Stimulated activated CD4-positive, alpha-beta T cell treated with anti-CD3 and anti-CD28 coated beads, Interleukin-15, amount 100 ng/mL, for 48 hours (primary cell): Measurements from ENCODE around the gene CEP72.
"Not testable (repeated sequence)": the region's sequence is repeated elsewhere in the genome, so short reads cannot be mapped to it uniquely, and the experiment has no call there.

ENCODE experiments used
- DNase-seq, 2 donors: peaks; one replicate each; pipeline ENCODE4 v3.0.0-alpha.2; 2020; ENCODE audit warnings: low read depth in 2 of 2

The CEP72 gene

GRCh38 chr5:617896-618295 is 5.8 kb downstream of the CEP72 start:
- no peak for DNase-seq

GRCh38 chr5:618450-618849 is 6.3 kb downstream of the CEP72 start:
- no peak for DNase-seq

GRCh38 chr5:619444-619843 is 7.3 kb downstream of the CEP72 start:
- no peak for DNase-seq

GRCh38 chr5:620152-620551 is 8.0 kb downstream of the CEP72 start:
- DNase-seq = no peak

GRCh38 chr5:620586-621180 is 8.5 kb downstream of the CEP72 start:
- DNase-seq = no peak

- no peak for DNase-seq
Observed at GRCh38 chr5:621341-621761, 9.2 kb downstream of the CEP72 start.

GRCh38 chr5:622359-622758 is 10.2 kb downstream of the CEP72 start:
- DNase-seq = no peak

GRCh38 chr5:622946-623522 is 10.9 kb downstream of the CEP72 start:
- DNase-seq = no peak

- DNase-seq = no peak
Observed at GRCh38 chr5:623531-623930, 11.4 kb downstream of the CEP72 start.

- DNase-seq = no peak
Observed at GRCh38 chr5:624118-624950, 12.2 kb downstream of the CEP72 start.

GRCh38 chr5:624951-625230 is 12.8 kb downstream of the CEP72 start:
- no peak for DNase-seq

- no peak for DNase-seq
Observed at GRCh38 chr5:625516-625915, 13.4 kb downstream of the CEP72 start.

- DNase-seq = no peak
Observed at GRCh38 chr5:626850-627249, 14.7 kb downstream of the CEP72 start.

GRCh38 chr5:627840-628239 is 15.7 kb downstream of the CEP72 start:
- DNase-seq = no peak

- not testable (repeated sequence) for DNase-seq
Observed at GRCh38 chr5:628351-629205, 16.4 kb downstream of the CEP72 start.

GRCh38 chr5:633501-633955 is 21.4 kb downstream of the CEP72 start:
- DNase-seq = no peak

GRCh38 chr5:634191-634590 is 22.1 kb downstream of the CEP72 start:
- no peak for DNase-seq

GRCh38 chr5:635306-636055 is 23.3 kb downstream of the CEP72 start:
- no peak for DNase-seq

GRCh38 chr5:636951-637350 is 24.8 kb downstream of the CEP72 start:
- no peak for DNase-seq

- DNase-seq = no peak
Observed at GRCh38 chr5:637581-638450, 25.7 kb downstream of the CEP72 start.
